Measurements from ENCODE around the gene PPP1R13L.

Gene PPP1R13L

DNA sequence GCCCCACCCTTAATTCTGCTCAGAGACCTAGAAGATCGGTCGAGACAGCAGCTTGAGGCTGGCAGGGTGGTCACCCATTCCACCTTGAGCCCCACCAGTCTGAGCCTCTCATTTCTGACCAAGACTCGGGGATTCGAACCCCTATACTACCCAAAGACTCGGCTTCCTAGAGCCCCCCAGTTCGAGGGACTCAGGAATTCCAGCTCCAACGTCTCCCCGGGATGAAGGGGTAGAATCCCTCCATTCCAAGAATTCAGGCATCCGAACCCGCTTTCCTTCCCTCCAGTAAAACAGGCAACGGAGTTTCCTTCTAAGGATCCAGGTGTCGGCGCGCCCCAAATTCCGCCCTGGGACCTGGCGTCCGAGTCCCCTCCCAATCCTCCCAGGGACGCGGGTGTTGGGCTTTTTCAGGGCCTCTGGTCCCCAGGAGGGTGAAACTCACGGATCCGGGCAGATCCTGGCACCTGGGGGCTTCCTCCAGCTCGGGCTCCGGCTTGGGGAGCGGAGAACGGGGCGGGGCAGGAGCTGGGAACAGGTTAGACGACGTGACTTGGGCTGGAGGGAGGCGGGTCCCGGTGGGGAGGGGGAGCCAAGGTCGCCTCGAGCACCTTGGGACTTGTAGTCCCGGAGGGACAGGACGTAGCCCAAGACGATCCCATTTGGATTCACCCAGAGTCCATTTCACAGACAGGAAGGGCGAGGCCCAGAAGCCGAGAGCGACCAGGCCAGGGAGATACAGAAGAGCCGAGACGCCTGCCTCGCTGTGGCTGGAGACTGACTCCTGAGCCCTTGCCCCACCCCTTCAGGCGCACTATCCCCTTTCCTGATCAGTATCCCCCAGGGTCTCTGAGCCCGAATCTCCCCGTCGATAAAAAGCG, at the start of gene PPP1R13L:
Gene PPP1R13L, minus strand, starts transcription at position 513 of the 878 bp plus-strand sequence. CDS start 6,751 bp downstream, outside the sequence.
- peak; percentile 71 for ATAC-seq

GRCh38 chr19:45451850-45452387, 47.0 kb upstream of the PPP1R13L start:
- TF ChIP-seq BACH2 (CRISPR knock-in tag; IDR thresholded peaks at IDR 0.05; ENCODE audit: borderline replicate concordance) = no peak
- TF ChIP-seq ZFP30 (CRISPR knock-in tag; IDR thresholded peaks at IDR 0.05) = no peak
- TF ChIP-seq ISL1 (CRISPR knock-in tag; IDR thresholded peaks at IDR 0.05) = no peak
- no peak for TF ChIP-seq ZFP3 (CRISPR knock-in tag; IDR thresholded peaks at IDR 0.05)
- ATAC-seq = no peak

More for the DNA sequence above, at the start of gene PPP1R13L:
- TF ChIP-seq PPARA (CRISPR knock-in tag; IDR thresholded peaks at IDR 0.05; ENCODE audit: borderline replicate concordance) (no peak), ZFP3 (CRISPR knock-in tag; IDR thresholded peaks at IDR 0.05) (peak; percentile 94), CSRNP3 (CRISPR knock-in tag; IDR thresholded peaks at IDR 0.05) (no peak), ISL1 (CRISPR knock-in tag; IDR thresholded peaks at IDR 0.05) (no peak), BACH2 (CRISPR knock-in tag; IDR thresholded peaks at IDR 0.05; ENCODE audit: borderline replicate concordance) (no peak), SNAI2 (CRISPR knock-in tag; IDR thresholded peaks at IDR 0.05) (peak; percentile 34; the same call in 1 of the 2 replicates), GLIS3 (CRISPR knock-in tag; IDR thresholded peaks at IDR 0.05) (0 out of 2 replicates have a peak, but pooled peaks have one; percentile 62)

GRCh38 chr19:45451131-45451849, 46.4 kb upstream of the PPP1R13L start:
- ATAC-seq = no peak
- no peak for TF ChIP-seq ZNF8 (CRISPR knock-in tag; IDR thresholded peaks at IDR 0.05)
- no peak for TF ChIP-seq ZNF565 (CRISPR knock-in tag; conservative IDR thresholded peaks at IDR 0.05; ENCODE audit: low read depth)
- TF ChIP-seq RARB (CRISPR knock-in tag; IDR thresholded peaks at IDR 0.05) = no peak
- TF ChIP-seq, protein P1, sequence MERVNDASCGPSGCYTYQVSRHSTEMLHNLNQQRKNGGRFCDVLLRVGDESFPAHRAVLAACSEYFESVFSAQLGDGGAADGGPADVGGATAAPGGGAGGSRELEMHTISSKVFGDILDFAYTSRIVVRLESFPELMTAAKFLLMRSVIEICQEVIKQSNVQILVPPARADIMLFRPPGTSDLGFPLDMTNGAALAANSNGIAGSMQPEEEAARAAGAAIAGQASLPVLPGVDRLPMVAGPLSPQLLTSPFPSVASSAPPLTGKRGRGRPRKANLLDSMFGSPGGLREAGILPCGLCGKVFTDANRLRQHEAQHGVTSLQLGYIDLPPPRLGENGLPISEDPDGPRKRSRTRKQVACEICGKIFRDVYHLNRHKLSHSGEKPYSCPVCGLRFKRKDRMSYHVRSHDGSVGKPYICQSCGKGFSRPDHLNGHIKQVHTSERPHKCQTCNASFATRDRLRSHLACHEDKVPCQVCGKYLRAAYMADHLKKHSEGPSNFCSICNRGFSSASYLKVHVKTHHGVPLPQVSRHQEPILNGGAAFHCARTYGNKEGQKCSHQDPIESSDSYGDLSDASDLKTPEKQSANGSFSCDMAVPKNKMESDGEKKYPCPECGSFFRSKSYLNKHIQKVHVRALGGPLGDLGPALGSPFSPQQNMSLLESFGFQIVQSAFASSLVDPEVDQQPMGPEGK (CRISPR knock-in tag; IDR thresholded peaks at IDR 0.05; ENCODE audit: borderline replicate concordance) = no peak
- no peak for TF ChIP-seq ESRRG (CRISPR knock-in tag; IDR thresholded peaks at IDR 0.05)

DNA sequence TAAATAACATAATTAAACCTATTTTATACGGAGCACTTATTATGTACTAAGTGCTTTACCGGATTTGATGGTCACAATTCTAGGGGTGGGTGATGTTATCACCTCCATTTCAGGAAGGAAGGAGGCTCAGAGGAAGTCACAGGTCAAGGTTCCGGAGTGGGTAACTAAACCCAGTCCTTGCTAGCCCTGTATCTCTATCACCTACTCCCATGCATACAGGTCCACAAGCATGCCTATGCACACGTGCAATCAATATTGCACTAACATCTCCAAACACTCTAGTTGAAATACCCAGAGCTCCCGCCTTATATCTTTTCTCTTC, 45.1 kb upstream of the PPP1R13L start:
- peak; percentile 6; the same call in 2 of the 3 replicates for ATAC-seq
- TF ChIP-seq POU6F1 (CRISPR knock-in tag; IDR thresholded peaks at IDR 0.05; ENCODE audit: borderline replicate concordance, low read depth) = no peak
- no peak for TF ChIP-seq PPARA (CRISPR knock-in tag; IDR thresholded peaks at IDR 0.05; ENCODE audit: borderline replicate concordance)
- TF ChIP-seq ZNF8 (CRISPR knock-in tag; IDR thresholded peaks at IDR 0.05) = no peak
- TF ChIP-seq CSRNP3 (CRISPR knock-in tag; IDR thresholded peaks at IDR 0.05) = no peak
- TF ChIP-seq RARB (CRISPR knock-in tag; IDR thresholded peaks at IDR 0.05) = no peak
- no peak for TF ChIP-seq ARNTL (CRISPR knock-in tag; IDR thresholded peaks at IDR 0.05; ENCODE audit: borderline replicate concordance, low read depth)
- TF ChIP-seq ZFP30 (CRISPR knock-in tag; IDR thresholded peaks at IDR 0.05) = no peak
- no peak for TF ChIP-seq ZC3H10 (CRISPR knock-in tag; IDR thresholded peaks at IDR 0.05)
- TF ChIP-seq CSDC2 (CRISPR knock-in tag; IDR thresholded peaks at IDR 0.05) = no peak
- TF ChIP-seq ZNF70 (CRISPR knock-in tag; IDR thresholded peaks at IDR 0.05) = no peak
- TF ChIP-seq OSR1 (CRISPR knock-in tag; IDR thresholded peaks at IDR 0.05) = no peak
- TF ChIP-seq ZNF565 (CRISPR knock-in tag; conservative IDR thresholded peaks at IDR 0.05; ENCODE audit: low read depth) = no peak
- TF ChIP-seq, protein P1 (CRISPR knock-in tag; IDR thresholded peaks at IDR 0.05; ENCODE audit: borderline replicate concordance) = no peak
- no peak for TF ChIP-seq TCF4 (CRISPR knock-in tag; IDR thresholded peaks at IDR 0.05; ENCODE audit: borderline replicate concordance)
- no peak for TF ChIP-seq SNAI2 (CRISPR knock-in tag; IDR thresholded peaks at IDR 0.05)
